Erythroblast (primary cell): ENCODE results near the gene HELT.

Experiments used
- GATA1 ChIP-seq: IDR thresholded peaks from 2 replicates; pipeline ENCODE4 v1.6.1; 2011; ENCODE audit warnings: low read depth, mild to moderate bottlenecking, control low read depth, low read length, moderate library complexity
- POLR2A ChIP-seq: IDR thresholded peaks from 2 replicates; pipeline ENCODE4 v1.6.1; 2011; ENCODE audit warnings: mild to moderate bottlenecking, low read length

DNA sequence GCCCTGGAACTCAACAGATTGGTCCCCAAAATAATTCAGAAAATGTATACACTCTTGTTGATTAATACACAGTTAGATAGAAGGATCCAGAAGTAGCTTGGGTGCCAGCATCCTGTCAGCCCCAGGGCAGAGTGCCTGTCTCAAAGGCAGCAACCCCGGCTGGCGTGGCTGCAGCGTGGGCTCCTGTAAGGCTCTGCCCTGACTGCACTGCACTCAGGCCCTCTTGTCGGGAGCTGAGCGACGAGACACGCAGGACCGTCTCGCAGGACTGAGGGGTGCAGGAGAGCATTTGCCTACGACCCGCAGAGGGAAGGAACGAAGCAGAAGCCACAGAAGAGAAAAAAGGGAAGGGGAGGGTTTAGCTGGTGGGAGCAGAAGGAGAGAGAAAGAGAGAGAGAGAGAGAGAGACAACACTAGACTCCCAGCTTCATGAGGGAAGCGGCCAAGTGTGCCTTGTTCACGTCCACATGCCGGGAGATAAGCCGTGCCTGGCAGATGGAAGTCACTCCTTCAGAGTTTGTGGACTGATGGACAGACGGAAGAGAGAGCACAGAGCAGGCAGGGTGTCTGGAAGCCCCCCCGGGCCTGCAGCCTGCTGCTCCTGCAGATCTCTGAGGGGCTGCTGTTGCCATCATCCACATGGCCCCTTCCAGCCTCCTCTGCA is 38.7 kb upstream of the HELT start:
- no peak for TF ChIP-seq POLR2A
- no peak for TF ChIP-seq GATA1
